ENCODE measurements around the gene TTYH2.

GRCh38 chr17:74309902-74310301, 96.5 kb downstream of the TTYH2 start:
- TF ChIP-seq CTCF (IDR thresholded peaks at IDR 0.05) (no peak), POLR2A (IDR thresholded peaks at IDR 0.05) (no peak)
